NCI-H748 (cell line): ENCODE measurements around the gene ZDHHC18.

Experiments used
- DNase-seq: peaks from one replicate; lab custom pipeline; 2025; ENCODE audit not compliant: unreplicated experiment; lab: John Stamatoyannopoulos, UW

ZDHHC18 gene

DNA sequence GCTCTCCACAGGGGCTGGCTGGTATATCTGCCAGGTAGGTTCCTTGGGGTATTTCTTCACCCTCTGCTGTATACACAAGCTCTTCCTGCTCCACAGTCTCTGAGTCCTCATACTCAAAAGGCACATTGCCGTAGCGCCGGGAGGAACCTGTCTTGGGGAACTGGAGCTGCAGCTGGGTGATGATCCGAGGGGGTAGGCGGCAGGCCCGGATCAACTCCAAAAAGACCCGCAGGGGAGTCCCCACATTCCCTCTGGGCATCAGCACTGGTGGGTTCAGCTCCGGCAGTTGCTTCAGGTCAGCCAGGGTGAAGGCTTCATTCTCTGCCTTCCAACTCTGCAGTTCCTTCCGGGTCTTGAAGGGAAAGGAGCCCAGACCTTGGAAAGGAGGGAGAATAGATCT is 70.9 kb downstream of the ZDHHC18 start:
- DNase-seq, result no peak

DNA sequence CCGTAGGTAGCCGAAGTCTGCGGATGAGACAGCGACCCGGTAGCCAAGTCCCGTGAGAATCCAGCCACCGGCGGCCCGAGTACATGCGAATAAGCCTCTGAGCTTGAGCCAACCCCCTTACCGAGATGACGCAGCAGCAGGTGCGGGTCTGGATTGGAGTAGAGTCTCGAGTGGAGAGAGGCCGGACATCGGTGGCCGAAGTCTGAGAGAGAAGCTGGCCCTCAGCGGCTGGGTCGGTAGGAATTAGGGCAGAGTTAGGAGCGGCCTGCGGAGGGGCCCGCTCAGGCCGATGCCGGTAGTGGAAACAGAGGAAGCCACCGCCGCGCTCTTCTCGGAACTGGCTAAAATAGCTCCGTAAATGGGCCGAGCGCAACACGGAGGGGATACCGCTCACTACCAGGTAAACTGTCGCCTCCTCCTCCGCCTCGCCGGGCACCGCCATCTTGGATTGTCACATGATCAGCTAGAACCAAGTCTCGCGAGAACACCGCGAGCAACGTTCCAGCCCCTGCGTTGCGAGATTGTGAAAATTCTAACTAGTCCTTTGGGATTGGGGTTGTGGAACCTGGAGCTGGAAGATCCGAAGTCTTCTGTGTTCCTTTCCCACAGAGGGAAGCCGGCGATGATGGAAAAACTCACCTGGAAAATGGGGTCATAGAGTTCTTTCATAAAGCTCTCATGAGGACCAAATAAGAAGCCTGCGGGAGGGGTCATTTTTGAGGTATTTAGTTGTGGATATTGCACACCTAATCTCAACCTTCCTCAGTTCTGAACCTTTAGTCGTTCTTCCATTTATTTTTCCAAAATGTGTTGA is 73.7 kb downstream of the ZDHHC18 start, which contains the start of gene GPATCH3:
TSS of gene GPATCH3 (minus strand) at position 467 of the 814 bp plus-strand sequence. CDS start at position 442, 25 bp downstream.
- peak; percentile 91 for DNase-seq

DNA sequence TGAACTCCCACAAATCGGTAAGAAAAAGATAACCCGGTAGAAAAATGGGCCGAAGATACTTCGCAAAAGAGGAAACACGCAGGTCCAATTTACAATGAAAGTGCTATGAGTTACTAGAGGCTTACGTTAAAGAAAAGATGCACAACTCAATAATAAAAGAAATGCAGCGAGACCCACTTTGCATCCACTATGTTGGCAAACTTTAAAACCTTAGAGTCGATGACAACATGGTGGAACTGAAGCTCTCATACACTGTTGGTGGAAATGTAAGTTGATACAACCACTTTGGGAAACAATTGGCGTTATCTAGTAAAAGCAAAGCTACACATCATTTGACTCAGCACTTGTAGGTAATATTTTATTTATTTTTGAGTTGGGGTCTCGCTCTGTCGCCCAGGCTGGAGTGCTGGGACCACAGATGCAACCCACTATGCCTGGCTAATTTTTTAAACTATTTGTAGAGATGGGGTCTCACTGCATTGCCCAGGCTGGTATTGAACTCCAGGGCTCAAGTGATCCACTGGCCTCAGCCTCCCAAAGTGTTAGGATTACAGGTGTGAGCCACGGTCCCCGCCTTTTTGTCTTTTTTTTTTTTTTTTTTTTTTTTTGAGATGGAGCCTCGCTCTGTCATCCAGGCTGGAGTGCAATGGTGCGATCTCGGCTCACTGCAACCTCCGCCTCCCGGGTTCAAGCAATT is 74.5 kb downstream of the ZDHHC18 start:
- DNase-seq, result no peak
